C4-2B (cell line): ENCODE measurements around the gene ANKZF1.

Source experiments
- H3K27ac ChIP-seq: fragments of 450-650 bp; 2 replicates; pipeline ENCODE4 v1.5.1; 2017
- ZFX ChIP-seq: fragments of 450-650 bp; IDR thresholded peaks from 2 replicates; pipeline ENCODE4 v1.6.1; 2017
- TF ChIP-seq, protein P1 (sequence below): fragments of 450-650 bp; conservative IDR thresholded peaks from 2 replicates; pipeline ENCODE4 v1.5.1; 2017; ENCODE audit warnings: mild to moderate bottlenecking

Gene ANKZF1

DNA sequence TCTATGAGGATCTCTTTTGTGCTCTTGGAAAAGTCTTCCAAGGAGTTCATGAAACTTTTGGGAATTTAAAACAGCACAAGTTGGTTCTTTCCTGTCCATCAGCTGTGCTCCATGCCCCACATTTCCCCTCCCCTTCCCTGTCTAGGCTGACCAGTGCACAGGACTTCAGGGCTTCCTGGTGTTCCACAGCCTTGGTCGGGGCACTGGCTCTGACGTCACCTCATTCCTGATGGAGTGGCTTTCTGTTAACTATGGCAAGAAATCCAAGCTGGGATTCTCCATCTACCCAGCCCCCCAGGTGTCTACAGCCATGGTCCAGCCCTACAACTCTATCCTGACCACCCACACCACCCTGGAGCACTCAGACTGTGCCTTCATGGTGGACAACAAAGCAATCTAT is 41.4 kb downstream of the ANKZF1 start:
- H3K27ac ChIP-seq: no peak overlapping the region
- TF ChIP-seq, protein P1, sequence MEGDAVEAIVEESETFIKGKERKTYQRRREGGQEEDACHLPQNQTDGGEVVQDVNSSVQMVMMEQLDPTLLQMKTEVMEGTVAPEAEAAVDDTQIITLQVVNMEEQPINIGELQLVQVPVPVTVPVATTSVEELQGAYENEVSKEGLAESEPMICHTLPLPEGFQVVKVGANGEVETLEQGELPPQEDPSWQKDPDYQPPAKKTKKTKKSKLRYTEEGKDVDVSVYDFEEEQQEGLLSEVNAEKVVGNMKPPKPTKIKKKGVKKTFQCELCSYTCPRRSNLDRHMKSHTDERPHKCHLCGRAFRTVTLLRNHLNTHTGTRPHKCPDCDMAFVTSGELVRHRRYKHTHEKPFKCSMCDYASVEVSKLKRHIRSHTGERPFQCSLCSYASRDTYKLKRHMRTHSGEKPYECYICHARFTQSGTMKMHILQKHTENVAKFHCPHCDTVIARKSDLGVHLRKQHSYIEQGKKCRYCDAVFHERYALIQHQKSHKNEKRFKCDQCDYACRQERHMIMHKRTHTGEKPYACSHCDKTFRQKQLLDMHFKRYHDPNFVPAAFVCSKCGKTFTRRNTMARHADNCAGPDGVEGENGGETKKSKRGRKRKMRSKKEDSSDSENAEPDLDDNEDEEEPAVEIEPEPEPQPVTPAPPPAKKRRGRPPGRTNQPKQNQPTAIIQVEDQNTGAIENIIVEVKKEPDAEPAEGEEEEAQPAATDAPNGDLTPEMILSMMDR: no peak
- no peak for TF ChIP-seq ZFX

DNA sequence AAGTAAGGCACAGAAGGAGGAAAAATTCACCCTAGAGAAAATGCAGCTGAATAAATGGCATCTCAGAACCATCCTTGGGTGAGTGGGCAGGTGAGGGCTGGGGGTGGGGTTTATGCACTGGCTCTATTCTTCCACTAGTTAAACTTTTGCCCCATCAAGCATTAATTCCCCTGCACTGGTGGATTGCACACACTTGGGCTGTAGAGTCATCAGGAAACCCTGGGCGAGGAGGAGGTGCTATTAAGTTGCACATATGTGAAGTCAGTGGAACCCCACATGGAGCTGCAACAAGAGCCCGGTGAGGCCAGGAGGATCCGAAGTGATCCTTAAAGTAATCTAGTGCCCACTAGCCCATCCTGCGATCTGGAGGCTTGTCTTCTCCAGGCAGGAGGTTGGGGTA is 42.8 kb downstream of the ANKZF1 start:
- no peak for TF ChIP-seq ZFX
- TF ChIP-seq, protein P1: no peak
- no peak overlapping the region for H3K27ac ChIP-seq

DNA sequence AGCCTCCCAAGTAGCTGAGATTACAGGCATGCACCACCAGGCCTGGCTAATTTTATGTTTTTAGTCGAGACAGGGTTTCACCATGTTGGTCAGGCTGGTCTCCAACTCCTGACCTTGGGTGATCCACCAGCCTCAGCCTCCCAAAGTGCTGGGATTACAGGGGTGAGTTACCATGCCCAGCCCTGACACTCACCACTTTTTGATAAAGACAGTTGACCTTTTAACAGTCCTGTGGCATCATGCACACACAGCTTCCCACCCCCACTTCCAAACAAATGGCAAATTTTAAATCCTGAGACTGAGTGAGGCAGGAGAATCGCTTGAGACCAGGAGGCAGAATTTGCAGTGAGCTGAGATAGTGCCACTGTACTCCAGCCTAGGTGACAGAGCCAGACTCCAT is 43.4 kb downstream of the ANKZF1 start:
- H3K27ac ChIP-seq: no peak overlapping the region

DNA sequence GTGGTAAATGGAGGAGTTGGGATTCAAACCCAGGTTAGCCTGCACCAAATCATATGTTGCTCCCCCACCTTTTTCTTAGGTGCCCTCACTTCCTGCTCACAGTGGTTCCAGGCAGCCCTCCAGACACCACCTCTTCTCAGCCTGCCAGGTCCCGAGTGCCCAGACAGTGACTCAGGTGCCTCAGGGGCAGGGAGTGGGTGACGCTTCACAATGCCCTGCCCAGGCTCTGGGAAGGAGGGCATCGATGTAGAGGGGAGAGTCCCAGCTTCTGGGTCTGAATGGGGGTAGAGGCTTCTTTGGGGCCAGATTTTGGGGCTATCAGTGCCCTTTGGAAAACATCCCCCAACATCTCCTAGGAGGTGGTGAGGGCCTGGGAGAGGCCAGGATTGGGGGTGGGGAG is 44.3 kb downstream of the ANKZF1 start:
- TF ChIP-seq, protein P1: no peak
- TF ChIP-seq ZFX: no peak
- no peak overlapping the region for H3K27ac ChIP-seq

More for the DNA sequence above, 43.4 kb downstream of the ANKZF1 start:
- TF ChIP-seq, protein P1: no peak
- TF ChIP-seq ZFX: no peak

DNA sequence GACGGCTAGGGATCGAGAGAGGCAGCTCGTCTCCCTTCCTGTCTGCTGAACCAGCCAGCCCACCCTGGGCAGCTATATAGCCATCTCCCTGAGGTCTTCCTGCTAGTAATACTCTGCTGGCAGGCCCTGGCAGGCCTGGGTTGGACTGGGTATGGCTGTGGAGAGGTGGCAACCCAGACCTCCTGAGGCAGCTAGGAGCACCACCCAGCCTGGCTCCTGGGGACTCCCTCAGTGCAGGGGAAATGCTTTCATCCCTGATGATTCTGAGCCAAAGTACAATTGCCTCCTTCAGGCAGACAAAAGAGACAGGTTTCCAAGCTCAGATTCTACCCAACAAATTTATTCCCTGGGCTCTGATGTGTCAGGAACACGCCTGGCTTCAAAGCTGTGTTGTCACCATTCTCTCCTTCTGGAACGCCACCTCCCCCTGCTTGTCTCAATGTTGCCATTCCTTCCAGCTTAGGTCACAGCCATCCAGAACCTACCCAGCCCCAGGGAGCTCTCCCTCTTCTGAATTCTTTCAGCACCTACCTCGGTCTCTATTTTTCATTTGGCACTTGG is 44.8 kb downstream of the ANKZF1 start:
- TF ChIP-seq, protein P1: no peak
- no peak for TF ChIP-seq ZFX
- no peak overlapping the region for H3K27ac ChIP-seq

DNA sequence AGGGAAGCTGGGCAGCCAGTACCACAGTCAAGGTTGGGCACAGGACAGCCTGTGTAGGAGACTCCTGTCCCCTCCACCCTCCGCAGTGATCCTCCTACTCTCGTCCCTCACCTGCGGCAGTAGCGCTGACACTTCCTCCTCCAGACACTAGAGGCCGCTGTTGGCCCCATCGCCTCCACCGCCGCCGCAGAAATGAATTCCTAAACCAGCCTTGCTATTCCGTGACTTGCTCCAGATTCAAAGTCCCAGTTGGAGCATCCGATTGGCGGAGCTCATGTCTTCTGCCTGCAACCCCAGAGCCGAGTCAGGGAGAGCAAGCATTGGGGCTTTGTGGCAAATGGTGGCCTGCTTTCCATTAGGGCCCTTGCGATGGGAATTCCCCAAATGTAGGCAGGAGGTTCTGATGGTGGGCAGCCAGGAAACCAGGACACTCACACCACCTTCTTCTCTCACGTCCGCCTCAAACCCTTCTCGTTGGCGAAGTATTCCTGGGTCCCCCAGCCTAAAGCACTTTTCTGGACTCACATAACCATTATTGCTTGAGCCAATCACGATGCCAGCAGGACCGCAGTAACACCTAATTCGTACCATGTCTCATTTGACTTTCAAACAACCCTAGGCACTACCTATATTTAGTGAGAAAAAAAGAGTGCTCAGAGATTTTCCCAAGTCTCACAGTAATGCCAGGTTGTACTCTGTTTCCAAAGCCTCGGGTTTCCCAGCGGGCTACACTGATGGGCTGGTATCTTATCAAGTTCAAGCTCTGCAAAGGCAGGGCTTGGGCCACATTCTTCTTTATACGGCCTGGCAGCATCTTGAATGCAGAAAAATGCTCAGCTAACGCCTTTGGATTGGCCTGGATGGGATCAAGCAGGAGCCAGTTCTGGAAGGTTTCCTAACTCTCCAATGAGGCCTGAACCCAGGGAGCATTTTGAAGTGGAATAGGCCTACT is 48.4 kb downstream of the ANKZF1 start:
- H3K27ac ChIP-seq: 0 out of 2 replicates have a peak overlapping the region, but pooled peaks have one; percentile 69
- TF ChIP-seq, protein P1: peak; percentile 97
- TF ChIP-seq ZFX: no peak

DNA sequence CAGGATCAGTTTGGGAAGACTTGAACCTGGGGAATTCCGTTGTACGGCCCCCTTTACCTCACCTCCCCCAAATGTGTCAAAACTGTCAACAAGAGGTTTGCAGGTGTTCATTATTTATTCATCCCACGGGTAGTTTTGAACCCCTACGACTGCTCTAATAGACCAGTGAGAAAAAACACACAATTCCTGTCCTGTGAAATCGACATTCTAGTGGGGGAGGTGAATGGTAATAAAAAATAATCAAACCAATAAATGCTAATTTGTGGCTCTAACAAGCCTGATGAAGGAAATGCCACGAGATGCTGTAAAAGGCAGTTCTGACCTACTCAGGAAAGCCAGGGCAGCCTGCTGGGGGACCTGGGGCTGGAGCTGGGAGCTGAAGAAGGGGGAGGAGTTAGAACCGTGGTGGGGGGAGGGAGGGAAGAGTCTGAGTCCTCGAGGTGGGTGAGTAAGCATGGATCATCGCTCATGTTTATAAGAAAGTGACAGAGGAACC is 49.1 kb downstream of the ANKZF1 start:
- peak overlapping the region; percentile 69 for H3K27ac ChIP-seq
- TF ChIP-seq, protein P1: no peak
- no peak for TF ChIP-seq ZFX
